HCT116 (cell line): Measurements from ENCODE around the gene KDM5A. TPM values are rescaled to one million over a fixed set of nuclear protein-coding genes. Genes with fewer than 3 reads are reported as not detected.

ENCODE experiments used
- ATAC-seq: fragments of 200-7000 bp; cut with Tn5 transposase; 2 replicates; pipeline ENCODE4 v1.9.1; 2020; ENCODE audit warnings: mild to moderate bottlenecking, moderate library complexity
- BruUV-seq: library from RNA; stranded (reverse); fragments of 400-500 nt; replicated peaks from 2 replicates; lab custom pipeline; 2021; lab: Mats Ljungman, UMichigan
- CTCF ChIA-PET: fragments of 300-600 bp; sonication (Branson Sonifier 250); formaldehyde crosslinking; loops from one replicate; lab custom pipeline; 2021; ENCODE audit warnings: antibody characterized with exemption; lab: Charles Lee
- POLR2A ChIA-PET: fragments of 300-600, 350-600 bp; sonication (Branson Sonifier 250); formaldehyde crosslinking; loops from one replicate; lab custom pipeline; 2021; ENCODE audit warnings: antibody characterized with exemption; lab: Charles Lee
- RAD21 ChIA-PET, 2 experiments: fragments of 300-600 bp; sonication (Branson Sonifier 250); formaldehyde crosslinking; loops; one replicate each; lab custom pipeline; 2023; ENCODE audit warnings: low total read pairs in 2 of 2; ENCODE audit not compliant: uncharacterized antibody in 2 of 2, unreplicated experiment in 2 of 2, low non-redundant PET in 1 of 2; lab: Charles Lee
- DNase-seq: peaks from one replicate; pipeline ENCODE4 v3.0.0-alpha.2; 2010; ENCODE audit warnings: low read depth, low spot score
- H2AFZ ChIP-seq: fragments of 200-600 bp; shearing (Covaris generic), sonication (generic); 2 replicates; pipeline ENCODE4 v1.6.1; 2017; ENCODE audit warnings: low read depth, mixed run types, mixed read lengths, antibody characterized with exemption, low read length; ENCODE audit not compliant: poor library complexity, severe bottlenecking
- H3K27ac ChIP-seq: 2 replicates; pipeline ENCODE4 v1.5.1; 2012; ENCODE audit warnings: low read depth, low read length
- H3K27me3 ChIP-seq: fragments of 200-600 bp; sonication (generic); 2 replicates; pipeline ENCODE4 v1.6.1; 2016; ENCODE audit warnings: mixed run types, low read length, mixed read lengths; ENCODE audit not compliant: insufficient read depth
- H3K36me3 ChIP-seq, 2 experiments: fragments of 200-500 bp in 1 of 2; fragments of 200-600 bp in 1 of 2; sonication (Bioruptor generic) in 1 of 2; sonication (generic) in 1 of 2; 2 replicates each; pipeline versions ENCODE4 v1.5.1 to v1.6.1; 2014 to 2016; ENCODE audit warnings: low read length in 2 of 2, inconsistent platforms in 1 of 2, mixed read lengths in 1 of 2, mixed run types in 1 of 2; ENCODE audit not compliant: insufficient read depth in 2 of 2, control insufficient read depth in 1 of 2
- H3K4me1 ChIP-seq, 2 experiments: fragments of 200-600 bp in 1 of 2; sonication (generic) in 1 of 2; 2 replicates each; pipeline versions ENCODE4 v1.5.1 to v1.6.1; 2012 to 2017; ENCODE audit warnings: low read length in 2 of 2, inconsistent platforms in 1 of 2, mild to moderate bottlenecking in 1 of 2, mixed read lengths in 1 of 2, mixed run types in 1 of 2, moderate library complexity in 1 of 2; ENCODE audit not compliant: insufficient read depth in 2 of 2, control insufficient read depth in 1 of 2
- H3K4me2 ChIP-seq: fragments of 200-600 bp; sonication (generic); 2 replicates; pipeline ENCODE4 v1.6.1; 2017; ENCODE audit warnings: mixed run types, low read length, mixed read lengths
- H3K4me3 ChIP-seq, 2 experiments: fragments of 200-600 bp in 1 of 2; sonication (generic) in 1 of 2; replicated peaks in 1 of 2; 2 replicates each; pipeline ENCODE4 v1.5.1; 2011 to 2016; ENCODE audit warnings: low read length in 2 of 2, control low read depth in 1 of 2, low read depth in 1 of 2, mild to moderate bottlenecking in 1 of 2, mixed read lengths in 1 of 2, mixed run types in 1 of 2
- H3K79me2 ChIP-seq: fragments of 200-600 bp; sonication (generic); 2 replicates; pipeline ENCODE4 v1.6.1; 2017; ENCODE audit warnings: mild to moderate bottlenecking, mixed run types, low read length, moderate library complexity, mixed read lengths; ENCODE audit not compliant: insufficient read depth
- H3K9ac ChIP-seq: fragments of 200-600 bp; sonication (generic); 2 replicates; pipeline ENCODE4 v1.6.1; 2016; ENCODE audit warnings: low read length, mixed read lengths
- H3K9me2 ChIP-seq: fragments of 200-600 bp; sonication (generic), shearing (Covaris generic); 2 replicates; pipeline ENCODE4 v1.6.1; 2017; ENCODE audit warnings: mixed run types, mild to moderate bottlenecking, moderate library complexity; ENCODE audit not compliant: insufficient read depth
- H3K9me3 ChIP-seq, 2 experiments: fragments of 200-500 bp in 1 of 2; fragments of 200-600 bp in 1 of 2; sonication (Bioruptor generic) in 1 of 2; sonication (generic) in 1 of 2; 2 replicates each; pipeline ENCODE4 v1.6.1; 2014 to 2017; ENCODE audit warnings: low read length in 2 of 2, mixed read lengths in 2 of 2, inconsistent platforms in 1 of 2, low read depth in 1 of 2, mild to moderate bottlenecking in 1 of 2, mixed run types in 1 of 2, moderate library complexity in 1 of 2; ENCODE audit not compliant: control insufficient read depth in 1 of 2, insufficient read depth in 1 of 2
- H4K20me1 ChIP-seq: fragments of 200-600 bp; sonication (generic), shearing (Covaris generic); 2 replicates; pipeline ENCODE4 v1.6.1; 2017; ENCODE audit warnings: mixed run types, mild to moderate bottlenecking, moderate library complexity; ENCODE audit not compliant: insufficient read depth
- CEBPB ChIP-seq: IDR thresholded peaks from 2 replicates; pipeline ENCODE4 v1.6.1; 2012; ENCODE audit warnings: low read depth
- FOSL1 ChIP-seq: IDR thresholded peaks from 2 replicates; pipeline ENCODE4 v1.6.1; 2012; ENCODE audit warnings: low read depth
- JUND ChIP-seq: IDR thresholded peaks from 2 replicates; pipeline ENCODE4 v1.6.1; 2012
- RAD21 ChIP-seq: IDR thresholded peaks from 2 replicates; pipeline ENCODE4 v1.6.1; 2012; ENCODE audit warnings: low read depth, mild to moderate bottlenecking
- SRF ChIP-seq: IDR thresholded peaks from 2 replicates; pipeline ENCODE4 v1.6.1; 2012; ENCODE audit warnings: low read depth
- TCF7L2 ChIP-seq: IDR thresholded peaks from 2 replicates; pipeline ENCODE4 v1.7.0; 2011; ENCODE audit warnings: borderline replicate concordance, inconsistent platforms; ENCODE audit not compliant: insufficient read depth, insufficient read length; ENCODE audit errors: extremely low read depth
- ZFX ChIP-seq: fragments of 450-650 bp; IDR thresholded peaks from 2 replicates; pipeline ENCODE4 v1.6.1; 2017
- ZNF274 ChIP-seq: fragments of 200-500 bp; sonication (Bioruptor generic); IDR thresholded peaks from 2 replicates; pipeline ENCODE4 v1.6.1; 2014; ENCODE audit warnings: mild to moderate bottlenecking, low read depth, low read length, inconsistent platforms
- intact Hi-C: fragments of 100-400 bp; cut with micrococcal nuclease; formaldehyde crosslinking; loops from 2 replicates; pipeline ENCODE4 v1.10.0; 2022
- total RNA-seq: library from RNA; stranded (reverse); gene quantifications from one replicate; pipeline ENCODE4 v1.2.1, GENCODE V29; 2021; ENCODE audit not compliant: unreplicated experiment
- TF ChIP-seq, protein P1 (sequence below): IDR thresholded peaks from 2 replicates; pipeline ENCODE4 v1.6.1; 2011; ENCODE audit warnings: mild to moderate bottlenecking, low read length, moderate library complexity; ENCODE audit not compliant: insufficient replicate concordance; ENCODE audit errors: extremely low read depth
- TF ChIP-seq, protein P2 (sequence below): IDR thresholded peaks from 2 replicates; pipeline ENCODE4 v1.6.1; 2012; ENCODE audit warnings: low read depth

Gene KDM5A
- total RNA-seq, 1 experiment from 2014 or later: 49.0 TPM

DNA sequence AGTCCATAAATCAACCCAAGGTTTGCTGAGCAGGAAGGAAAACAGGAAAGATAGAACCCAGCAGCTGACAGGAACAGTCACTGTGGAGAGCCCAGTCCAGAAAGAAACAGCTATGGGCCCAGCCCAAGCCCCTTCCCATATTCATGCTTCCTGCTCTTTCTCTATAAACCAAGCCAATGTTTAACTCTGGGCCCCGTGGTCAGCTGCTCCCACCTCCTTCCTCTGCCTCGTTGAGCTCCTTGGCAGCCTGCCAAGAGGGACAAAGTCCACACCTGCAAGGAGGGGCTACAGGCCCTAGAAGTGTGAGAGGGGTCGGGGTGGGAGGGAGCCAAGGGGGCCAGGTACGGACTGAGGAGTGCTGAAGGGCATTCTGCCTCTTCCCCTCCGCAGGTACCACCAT lies 136.5 kb downstream of the KDM5A start:
- H3K4me2 ChIP-seq: no peak overlapping the region
- RAD21 ChIA-PET: no interaction called here
- BruUV-seq: no TSS peak
- TF ChIP-seq TCF7L2 (no peak), ZFX (no peak), CEBPB (no peak), JUND (no peak), FOSL1 (no peak), SRF (no peak), RAD21 (no peak), ZNF274 (no peak)
- TF ChIP-seq, protein P1, sequence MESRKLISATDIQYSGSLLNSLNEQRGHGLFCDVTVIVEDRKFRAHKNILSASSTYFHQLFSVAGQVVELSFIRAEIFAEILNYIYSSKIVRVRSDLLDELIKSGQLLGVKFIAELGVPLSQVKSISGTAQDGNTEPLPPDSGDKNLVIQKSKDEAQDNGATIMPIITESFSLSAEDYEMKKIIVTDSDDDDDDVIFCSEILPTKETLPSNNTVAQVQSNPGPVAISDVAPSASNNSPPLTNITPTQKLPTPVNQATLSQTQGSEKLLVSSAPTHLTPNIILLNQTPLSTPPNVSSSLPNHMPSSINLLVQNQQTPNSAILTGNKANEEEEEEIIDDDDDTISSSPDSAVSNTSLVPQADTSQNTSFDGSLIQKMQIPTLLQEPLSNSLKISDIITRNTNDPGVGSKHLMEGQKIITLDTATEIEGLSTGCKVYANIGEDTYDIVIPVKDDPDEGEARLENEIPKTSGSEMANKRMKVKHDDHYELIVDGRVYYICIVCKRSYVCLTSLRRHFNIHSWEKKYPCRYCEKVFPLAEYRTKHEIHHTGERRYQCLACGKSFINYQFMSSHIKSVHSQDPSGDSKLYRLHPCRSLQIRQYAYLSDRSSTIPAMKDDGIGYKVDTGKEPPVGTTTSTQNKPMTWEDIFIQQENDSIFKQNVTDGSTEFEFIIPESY: no peak
- TF ChIP-seq, protein P2, sequence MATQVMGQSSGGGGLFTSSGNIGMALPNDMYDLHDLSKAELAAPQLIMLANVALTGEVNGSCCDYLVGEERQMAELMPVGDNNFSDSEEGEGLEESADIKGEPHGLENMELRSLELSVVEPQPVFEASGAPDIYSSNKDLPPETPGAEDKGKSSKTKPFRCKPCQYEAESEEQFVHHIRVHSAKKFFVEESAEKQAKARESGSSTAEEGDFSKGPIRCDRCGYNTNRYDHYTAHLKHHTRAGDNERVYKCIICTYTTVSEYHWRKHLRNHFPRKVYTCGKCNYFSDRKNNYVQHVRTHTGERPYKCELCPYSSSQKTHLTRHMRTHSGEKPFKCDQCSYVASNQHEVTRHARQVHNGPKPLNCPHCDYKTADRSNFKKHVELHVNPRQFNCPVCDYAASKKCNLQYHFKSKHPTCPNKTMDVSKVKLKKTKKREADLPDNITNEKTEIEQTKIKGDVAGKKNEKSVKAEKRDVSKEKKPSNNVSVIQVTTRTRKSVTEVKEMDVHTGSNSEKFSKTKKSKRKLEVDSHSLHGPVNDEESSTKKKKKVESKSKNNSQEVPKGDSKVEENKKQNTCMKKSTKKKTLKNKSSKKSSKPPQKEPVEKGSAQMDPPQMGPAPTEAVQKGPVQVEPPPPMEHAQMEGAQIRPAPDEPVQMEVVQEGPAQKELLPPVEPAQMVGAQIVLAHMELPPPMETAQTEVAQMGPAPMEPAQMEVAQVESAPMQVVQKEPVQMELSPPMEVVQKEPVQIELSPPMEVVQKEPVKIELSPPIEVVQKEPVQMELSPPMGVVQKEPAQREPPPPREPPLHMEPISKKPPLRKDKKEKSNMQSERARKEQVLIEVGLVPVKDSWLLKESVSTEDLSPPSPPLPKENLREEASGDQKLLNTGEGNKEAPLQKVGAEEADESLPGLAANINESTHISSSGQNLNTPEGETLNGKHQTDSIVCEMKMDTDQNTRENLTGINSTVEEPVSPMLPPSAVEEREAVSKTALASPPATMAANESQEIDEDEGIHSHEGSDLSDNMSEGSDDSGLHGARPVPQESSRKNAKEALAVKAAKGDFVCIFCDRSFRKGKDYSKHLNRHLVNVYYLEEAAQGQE: no peak
- TF ChIP-seq, all 23 proteins: peak for 0
- no peak overlapping the region for H3K4me3 ChIP-seq
- no peaks in the 10 kb centered on the region for H4K20me1 ChIP-seq
- peaks cover 5 to 6% of the 10 kb centered on the region in 2 experiments; a peak in 2 of 4 replicates for H3K9me3 ChIP-seq
- no peak overlapping the region for H2AFZ ChIP-seq
- CTCF ChIA-PET: no interaction called here
- ATAC-seq: no peak
- intact Hi-C loops: no loop called here
- no peak overlapping the region for H3K9ac ChIP-seq
- no peak for DNase-seq
- no peaks in the 10 kb centered on the region for H3K36me3 ChIP-seq
- POLR2A ChIA-PET: no interaction called here
- H3K79me2 ChIP-seq: no peaks in the 10 kb centered on the region
- no peak overlapping the region for H3K27ac ChIP-seq
- H3K4me1 ChIP-seq: no peaks in the 10 kb centered on the region
- no peaks in the 10 kb centered on the region for H3K9me2 ChIP-seq
- no peaks in the 10 kb centered on the region for H3K27me3 ChIP-seq
